HepG2 (cell line): ENCODE results near the gene NXPE1.

Experiments
- MXI1 ChIP-seq: IDR thresholded peaks from 3 replicates; pipeline ENCODE4 v1.6.1; 2012; ENCODE audit warnings: low read depth, low read length, inconsistent platforms, borderline replicate concordance
- NCOA5 ChIP-seq: sonication (generic); formaldehyde crosslinking; IDR thresholded peaks from 2 replicates; pipeline ENCODE4 v1.4.0; 2020; ENCODE audit warnings: missing genetic modification reagents
- POLR2AphosphoS5 ChIP-seq: IDR thresholded peaks from 2 replicates; pipeline ENCODE4 v1.6.1; 2012; ENCODE audit warnings: low read depth, low read length
- TFAP4 ChIP-seq: sonication (generic); IDR thresholded peaks from 2 replicates; pipeline ENCODE4 v1.6.1; 2016; ENCODE audit warnings: low read depth, borderline replicate concordance
- ZBTB7A ChIP-seq: sonication (generic); formaldehyde crosslinking; IDR thresholded peaks from 2 replicates; pipeline ENCODE4 v1.8.0; 2022; ENCODE audit warnings: mild to moderate bottlenecking, missing genetic modification reagents
- ZFP41 ChIP-seq: sonication (generic); formaldehyde crosslinking; IDR thresholded peaks from 2 replicates; pipeline ENCODE4 v1.4.0; 2020; ENCODE audit warnings: mild to moderate bottlenecking, missing genetic modification reagents, borderline replicate concordance
- ZNF441 ChIP-seq: sonication (generic); formaldehyde crosslinking; IDR thresholded peaks from 2 replicates; pipeline ENCODE4 v1.7.0; 2021; ENCODE audit warnings: missing genetic modification reagents, borderline replicate concordance
- ZNF446 ChIP-seq: sonication (generic); formaldehyde crosslinking; IDR thresholded peaks from 2 replicates; pipeline ENCODE4 v1.5.0; 2020; ENCODE audit warnings: mild to moderate bottlenecking, missing genetic modification reagents
- ZNF572 ChIP-seq: sonication (generic); formaldehyde crosslinking; IDR thresholded peaks from 2 replicates; pipeline ENCODE4 v1.5.1; 2020; ENCODE audit warnings: mild to moderate bottlenecking, missing genetic modification reagents
- ZNF709 ChIP-seq: sonication (generic); formaldehyde crosslinking; IDR thresholded peaks from 2 replicates; pipeline ENCODE4 v1.5.0; 2020; ENCODE audit warnings: mild to moderate bottlenecking, missing genetic modification reagents

GRCh38 chr11:114594703-114595102 lies 35.0 kb upstream of the NXPE1 start:
- TF ChIP-seq POLR2AphosphoS5 (no peak), NCOA5 (CRISPR knock-in tag) (no peak), ZBTB7A (no peak), MXI1 (no peak), ZFP41 (no peak), ZNF441 (no peak), ZNF572 (CRISPR knock-in tag) (no peak), ZNF446 (CRISPR knock-in tag) (no peak), TFAP4 (no peak), ZNF709 (no peak)
